K562 (cell line): ENCODE results near the gene PRKAR1B. TPM values are rescaled to one million over a fixed set of nuclear protein-coding genes. Genes with fewer than 3 reads are reported as not detected.

ENCODE experiments used
- BCOR ChIP-seq: fragments of 450-650 bp; IDR thresholded peaks from 2 replicates; pipeline ENCODE4 v1.6.1; 2016
- ELF4 ChIP-seq: fragments of 450-650 bp; formaldehyde crosslinking; IDR thresholded peaks from 2 replicates; pipeline ENCODE4 v1.4.0; 2022; ENCODE audit warnings: missing genetic modification characterization
- FIP1L1 ChIP-seq: fragments of 200-400 bp; formaldehyde crosslinking; IDR thresholded peaks from 2 replicates; pipeline ENCODE4 v1.6.1; 2018; ENCODE audit warnings: mild to moderate bottlenecking, low read depth, low read length; ENCODE audit not compliant: poor library complexity, severe bottlenecking
- HMGN3 ChIP-seq: IDR thresholded peaks from 2 replicates; pipeline ENCODE4 v1.6.1; 2011; ENCODE audit warnings: borderline replicate concordance, low read depth, mild to moderate bottlenecking, mixed read lengths, low read length; ENCODE audit not compliant: insufficient read length; ENCODE audit errors: extremely low read depth
- HNRNPK ChIP-seq: fragments of 200-400 bp; formaldehyde crosslinking; IDR thresholded peaks from one replicate; pipeline ENCODE4 v1.6.1; 2018; ENCODE audit warnings: mild to moderate bottlenecking, low read depth, low read length; ENCODE audit not compliant: poor library complexity, severe bottlenecking
- HOXB6 ChIP-seq: fragments of 250-450 bp; sonication (Bioruptor Pico); IDR thresholded peaks from 2 replicates; pipeline ENCODE4 v1.5.1; 2022; ENCODE audit warnings: mild to moderate bottlenecking, borderline replicate concordance
- IFI16 ChIP-seq: fragments of 250-450 bp; sonication (Bioruptor Pico); IDR thresholded peaks from 2 replicates; pipeline ENCODE4 v2.1.2; 2022; ENCODE audit warnings: mild to moderate bottlenecking, inconsistent platforms
- KLF13 ChIP-seq: fragments of 450-650 bp; IDR thresholded peaks from 2 replicates; pipeline ENCODE4 v1.6.1; 2016; ENCODE audit warnings: missing genetic modification characterization, low read depth, mild to moderate bottlenecking, missing compliant biosample characterization, moderate library complexity, borderline replicate concordance
- MAFF ChIP-seq: IDR thresholded peaks from 2 replicates; pipeline ENCODE4 v1.6.1; 2012; ENCODE audit warnings: low read length, improper control_type of control experiment
- MED1 ChIP-seq: sonication (generic); formaldehyde crosslinking; IDR thresholded peaks from 2 replicates; pipeline ENCODE4 v1.8.1; 2023; ENCODE audit warnings: missing genetic modification reagents, borderline replicate concordance
- NCOA4 ChIP-seq: fragments of 450-650 bp; IDR thresholded peaks from 2 replicates; pipeline ENCODE4 v1.6.1; 2018; ENCODE audit warnings: mild to moderate bottlenecking; ENCODE audit not compliant: partially characterized antibody
- NR4A1 ChIP-seq, 2 experiments: fragments of 250-450 bp in 1 of 2; fragments of 450-650 bp in 1 of 2; sonication (Bioruptor Pico) in 1 of 2; IDR thresholded peaks; 2 replicates each; pipeline versions ENCODE4 v1.4.0 to v1.6.1; 2016 to 2020; ENCODE audit warnings: mild to moderate bottlenecking in 2 of 2, missing compliant biosample characterization in 1 of 2, missing genetic modification characterization in 1 of 2, moderate library complexity in 1 of 2
- SAFB2 ChIP-seq: fragments of 200-400 bp; formaldehyde crosslinking; IDR thresholded peaks from 2 replicates; pipeline ENCODE4 v1.6.1; 2018; ENCODE audit warnings: borderline replicate concordance, low read length, low read depth, moderate library complexity; ENCODE audit not compliant: severe bottlenecking
- TCF7 ChIP-seq: sonication (generic); IDR thresholded peaks from 2 replicates; pipeline ENCODE4 v1.6.1; 2016; ENCODE audit warnings: antibody characterized with exemption, borderline replicate concordance
- TCF7L2 ChIP-seq: fragments of 150-350 bp; IDR thresholded peaks from 2 replicates; pipeline ENCODE4 v1.6.1; 2016; ENCODE audit warnings: low read depth, mild to moderate bottlenecking, low read length, moderate library complexity
- YY1 ChIP-seq, 3 experiments: IDR thresholded peaks; 2 replicates each; pipeline ENCODE4 v1.6.1; 2011; ENCODE audit warnings: low read length in 2 of 3, mild to moderate bottlenecking in 2 of 3, moderate library complexity in 2 of 3, borderline replicate concordance in 1 of 3, control low read depth in 1 of 3, low read depth in 1 of 3; ENCODE audit not compliant: insufficient read depth in 3 of 3, insufficient replicate concordance in 2 of 3, control insufficient read depth in 1 of 3, insufficient read length in 1 of 3; ENCODE audit errors: extremely low read depth in 1 of 3
- ZNF143 ChIP-seq: sonication (generic); formaldehyde crosslinking; IDR thresholded peaks from 2 replicates; pipeline ENCODE4 v1.9.0; 2022; ENCODE audit warnings: mild to moderate bottlenecking, missing genetic modification reagents
- ZNF197 ChIP-seq: fragments of 200-800 bp; sonication (Bioruptor generic); IDR thresholded peaks from 2 replicates; pipeline ENCODE4 v1.6.1; 2016; ENCODE audit warnings: low read depth, missing genetic modification characterization, missing compliant biosample characterization
- ZNF212 ChIP-seq: fragments of 450-650 bp; formaldehyde crosslinking; IDR thresholded peaks from 2 replicates; pipeline ENCODE4 v1.4.0; 2020; ENCODE audit warnings: mild to moderate bottlenecking
- ZNF263 ChIP-seq: sonication (generic); formaldehyde crosslinking; IDR thresholded peaks from 2 replicates; pipeline ENCODE4 v1.8.0; 2022; ENCODE audit warnings: mild to moderate bottlenecking, missing genetic modification reagents, borderline replicate concordance
- ZNF507 ChIP-seq: conservative IDR thresholded peaks from 2 replicates; pipeline ENCODE4 v1.6.1; 2017; ENCODE audit warnings: missing genetic modification characterization, missing compliant biosample characterization
- ZNF561 ChIP-seq: fragments of 450-650 bp; formaldehyde crosslinking; conservative IDR thresholded peaks from 2 replicates; pipeline ENCODE4 v1.4.0; 2020; ENCODE audit warnings: mild to moderate bottlenecking, moderate library complexity
- polyA plus RNA-seq, 8 experiments: library from polyadenylated mRNA; depleted of rRNA in 4 of 8; stranded (reverse) in 5 of 8; unstranded in 3 of 8; fragments of >200 nt; fragmentation: Nextera tagmentation in 2 of 8; fragmentation: Illumina TruSeq in 1 of 8; extraction: Ambion mirVana in 2 of 8; extraction: Trizol in 1 of 8; gene quantifications; 2 replicates each; pipeline versions ENCODE4 v1.2.1 to v1.2.3, GENCODE V29; 2011 to 2014; ENCODE audit warnings: inconsistent platforms in 1 of 8, missing spikeins in 1 of 8
- total RNA-seq, 7 experiments: library from RNA; depleted of rRNA in 6 of 7; stranded (reverse); fragments of >200 nt in 6 of 7; fragmentation: Illumina TruSeq in 2 of 7; extraction: Trizol in 2 of 7; gene quantifications; 2 replicates each; pipeline versions ENCODE4 v1.2.1 to v1.2.3, GENCODE V29; 2011 to 2021; ENCODE audit warnings: low replicate concordance in 1 of 7
- TF ChIP-seq, protein P1 (sequence below): fragments of 450-650 bp; formaldehyde crosslinking; IDR thresholded peaks from 2 replicates; pipeline ENCODE4 v1.4.0; 2020; ENCODE audit warnings: mild to moderate bottlenecking, mixed read lengths
- TF ChIP-seq, protein P2 (sequence below): sonication (generic); formaldehyde crosslinking; IDR thresholded peaks from 2 replicates; pipeline ENCODE4 v1.8.1; 2022; ENCODE audit warnings: missing genetic modification reagents
- TF ChIP-seq, protein P3 (sequence below): fragments of 250-450 bp; sonication (Bioruptor Pico); IDR thresholded peaks from 2 replicates; pipeline ENCODE4 v1.8.0; 2021; ENCODE audit warnings: moderate library complexity, mild to moderate bottlenecking, inconsistent platforms

Gene PRKAR1B
- total and polyA plus RNA-seq, 9 of the 15 experiments (the other 6 are each of a cell fraction or from before 2014, with no cell fraction given): 0.99 to 30.5 (median 12.7) TPM

GRCh38 chr7:641269-641671 is 85.8 kb downstream of the PRKAR1B start (continued):
- no peak for TF ChIP-seq KLF13 (tag)
- TF ChIP-seq TCF7L2: no peak
- TF ChIP-seq HOXB6 (CRISPR knock-in tag): no peak
- TF ChIP-seq MED1: no peak
- no peak for TF ChIP-seq TCF7
- TF ChIP-seq, protein P1, sequence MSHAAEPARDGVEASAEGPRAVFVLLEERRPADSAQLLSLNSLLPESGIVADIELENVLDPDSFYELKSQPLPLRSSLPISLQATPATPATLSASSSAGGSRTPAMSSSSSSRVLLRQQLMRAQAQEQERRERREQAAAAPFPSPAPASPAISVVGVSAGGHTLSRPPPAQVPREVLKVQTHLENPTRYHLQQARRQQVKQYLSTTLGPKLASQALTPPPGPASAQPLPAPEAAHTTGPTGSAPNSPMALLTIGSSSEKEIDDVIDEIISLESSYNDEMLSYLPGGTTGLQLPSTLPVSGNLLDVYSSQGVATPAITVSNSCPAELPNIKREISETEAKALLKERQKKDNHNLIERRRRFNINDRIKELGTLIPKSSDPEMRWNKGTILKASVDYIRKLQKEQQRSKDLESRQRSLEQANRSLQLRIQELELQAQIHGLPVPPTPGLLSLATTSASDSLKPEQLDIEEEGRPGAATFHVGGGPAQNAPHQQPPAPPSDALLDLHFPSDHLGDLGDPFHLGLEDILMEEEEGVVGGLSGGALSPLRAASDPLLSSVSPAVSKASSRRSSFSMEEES (CRISPR knock-in tag): no peak
- no peak for TF ChIP-seq ZNF212 (CRISPR knock-in tag)
- TF ChIP-seq IFI16 (CRISPR knock-in tag): no peak
- TF ChIP-seq NCOA4: no peak
- TF ChIP-seq MAFF: no peak
- no peak for TF ChIP-seq FIP1L1
- TF ChIP-seq BCOR: no peak
- TF ChIP-seq ZNF143: no peak
- TF ChIP-seq, protein P2, sequence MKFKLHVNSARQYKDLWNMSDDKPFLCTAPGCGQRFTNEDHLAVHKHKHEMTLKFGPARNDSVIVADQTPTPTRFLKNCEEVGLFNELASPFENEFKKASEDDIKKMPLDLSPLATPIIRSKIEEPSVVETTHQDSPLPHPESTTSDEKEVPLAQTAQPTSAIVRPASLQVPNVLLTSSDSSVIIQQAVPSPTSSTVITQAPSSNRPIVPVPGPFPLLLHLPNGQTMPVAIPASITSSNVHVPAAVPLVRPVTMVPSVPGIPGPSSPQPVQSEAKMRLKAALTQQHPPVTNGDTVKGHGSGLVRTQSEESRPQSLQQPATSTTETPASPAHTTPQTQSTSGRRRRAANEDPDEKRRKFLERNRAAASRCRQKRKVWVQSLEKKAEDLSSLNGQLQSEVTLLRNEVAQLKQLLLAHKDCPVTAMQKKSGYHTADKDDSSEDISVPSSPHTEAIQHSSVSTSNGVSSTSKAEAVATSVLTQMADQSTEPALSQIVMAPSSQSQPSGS: no peak
- TF ChIP-seq ZNF507 (tag): no peak
- TF ChIP-seq, protein P3, sequence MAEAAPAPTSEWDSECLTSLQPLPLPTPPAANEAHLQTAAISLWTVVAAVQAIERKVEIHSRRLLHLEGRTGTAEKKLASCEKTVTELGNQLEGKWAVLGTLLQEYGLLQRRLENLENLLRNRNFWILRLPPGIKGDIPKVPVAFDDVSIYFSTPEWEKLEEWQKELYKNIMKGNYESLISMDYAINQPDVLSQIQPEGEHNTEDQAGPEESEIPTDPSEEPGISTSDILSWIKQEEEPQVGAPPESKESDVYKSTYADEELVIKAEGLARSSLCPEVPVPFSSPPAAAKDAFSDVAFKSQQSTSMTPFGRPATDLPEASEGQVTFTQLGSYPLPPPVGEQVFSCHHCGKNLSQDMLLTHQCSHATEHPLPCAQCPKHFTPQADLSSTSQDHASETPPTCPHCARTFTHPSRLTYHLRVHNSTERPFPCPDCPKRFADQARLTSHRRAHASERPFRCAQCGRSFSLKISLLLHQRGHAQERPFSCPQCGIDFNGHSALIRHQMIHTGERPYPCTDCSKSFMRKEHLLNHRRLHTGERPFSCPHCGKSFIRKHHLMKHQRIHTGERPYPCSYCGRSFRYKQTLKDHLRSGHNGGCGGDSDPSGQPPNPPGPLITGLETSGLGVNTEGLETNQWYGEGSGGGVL (CRISPR knock-in tag): no peak
- TF ChIP-seq ELF4: no peak
- TF ChIP-seq ZNF263 (CRISPR knock-in tag): no peak
- no peak for TF ChIP-seq HNRNPK
- no peak for TF ChIP-seq SAFB2
- no peak for TF ChIP-seq ZNF197
- TF ChIP-seq NR4A1 (CRISPR knock-in tag; IDR thresholded peaks at IDR 0.05): no peak
- TF ChIP-seq NR4A1 (tag; IDR thresholded peaks at IDR 0.05): no peak
- no peak for TF ChIP-seq HMGN3
- no peak for TF ChIP-seq ZNF561
- TF ChIP-seq YY1 (IDR thresholded peaks at IDR 0.05; ENCODE audit: borderline replicate concordance in 1 of 3, control insufficient read depth in 1 of 3, extremely low read depth in 1 of 3, insufficient read depth in 3 of 3, insufficient read length in 1 of 3, insufficient replicate concordance in 2 of 3, low read depth in 1 of 3, low read length in 2 of 3): peak in 1 of 3 experiments; percentile 78
